Esophagus (tissue), 2 donors: ENCODE data around the gene SUOX. TPM values are rescaled to one million over a fixed set of nuclear protein-coding genes. Genes with fewer than 3 reads are reported as not detected.

Experiments used
- H3K27ac ChIP-seq, 2 donors: one replicate each; pipeline ENCODE4 v1.5.1; 2013; ENCODE audit warnings: low read depth in 2 of 2, mild to moderate bottlenecking in 2 of 2, inconsistent platforms in 1 of 2, low read length in 1 of 2, moderate library complexity in 1 of 2
- H3K27me3 ChIP-seq, 2 donors: one replicate each; pipeline ENCODE4 v1.6.1; 2013; ENCODE audit warnings: low read length in 2 of 2, control low read depth in 1 of 2, mild to moderate bottlenecking in 1 of 2; ENCODE audit not compliant: insufficient read depth in 2 of 2, control insufficient read depth in 1 of 2
- H3K36me3 ChIP-seq, 2 donors: one replicate each; pipeline ENCODE4 v1.6.1; 2013; ENCODE audit warnings: low read length in 1 of 2; ENCODE audit not compliant: control insufficient read depth in 2 of 2, insufficient read depth in 2 of 2
- H3K4me1 ChIP-seq, 2 donors: one replicate each; pipeline ENCODE4 v1.6.1; 2013; ENCODE audit warnings: low read length in 1 of 2; ENCODE audit not compliant: control insufficient read depth in 2 of 2, insufficient read depth in 2 of 2
- H3K4me3 ChIP-seq, 2 donors: one replicate each; pipeline ENCODE4 v1.5.1; 2013; ENCODE audit warnings: low read length in 2 of 2, mild to moderate bottlenecking in 2 of 2, low read depth in 1 of 2, moderate library complexity in 1 of 2
- H3K9me3 ChIP-seq, 2 donors: one replicate each; pipeline ENCODE4 v1.6.1; 2013; ENCODE audit warnings: mild to moderate bottlenecking in 2 of 2, low read depth in 1 of 2, low read length in 1 of 2, moderate library complexity in 1 of 2; ENCODE audit not compliant: control insufficient read depth in 2 of 2, insufficient read depth in 1 of 2
- WGBS, 2 donors: extraction: QIAGEN DNeasy Blood & Tissue Kit; methylation state at CpG; one replicate each; pipeline ENCODE4 v1.1.7; 2013; 5-methylcytosine and 5-hydroxymethylcytosine counted together
- polyA plus RNA-seq, 2 donors: library from polyadenylated mRNA; stranded (reverse); fragments of 200-250 nt; gene quantifications; one replicate each; pipeline ENCODE4 v1.2.3, GENCODE V29; 2013
- donor health status: healthy with polysubstance abuse.
- donor health status: Bipolar disorder and iron deficiency.

The SUOX gene
- polyA plus RNA-seq, 2 donors: 14.3 to 14.9 TPM

GRCh38 chr12:56042843-56043242 lies 45.8 kb downstream of the SUOX start:
- peak overlapping the region; percentile 93 to 97 for H3K4me3 ChIP-seq
- 24 to 30% methylated on average over 9 of the region's 9 CpGs for WGBS, 2 donors
- no peak overlapping the region for H3K27ac ChIP-seq

GRCh38 chr12:56046027-56046780 lies 49.1 kb downstream of the SUOX start:
- 84 to 86% methylated on average over 9 of the region's 9 CpGs for WGBS, 2 donors
- H3K9me3 ChIP-seq: no peaks in the 10 kb centered on the region
- peaks cover 0 to 2% of the 10 kb centered on the region in 2 donors for H3K4me1 ChIP-seq
- H3K27ac ChIP-seq: peak overlapping the region in 1 of 2 donors; percentile 24
- H3K36me3 ChIP-seq: peaks cover 5 to 6% of the 10 kb centered on the region in 2 donors
- H3K4me3 ChIP-seq: no peak overlapping the region
- H3K27me3 ChIP-seq: no peaks in the 10 kb centered on the region

More at GRCh38 chr12:56042843-56043242, 45.8 kb downstream of the SUOX start:
- Histone ChIP-seq H3K27me3 (no peaks in the 10 kb centered on the region), H3K9me3 (no peaks in the 10 kb centered on the region), H3K36me3 (peaks cover 5 to 6% of the 10 kb centered on the region in 2 donors), H3K4me1 (peaks cover 0 to 2% of the 10 kb centered on the region in 2 donors)

DNA sequence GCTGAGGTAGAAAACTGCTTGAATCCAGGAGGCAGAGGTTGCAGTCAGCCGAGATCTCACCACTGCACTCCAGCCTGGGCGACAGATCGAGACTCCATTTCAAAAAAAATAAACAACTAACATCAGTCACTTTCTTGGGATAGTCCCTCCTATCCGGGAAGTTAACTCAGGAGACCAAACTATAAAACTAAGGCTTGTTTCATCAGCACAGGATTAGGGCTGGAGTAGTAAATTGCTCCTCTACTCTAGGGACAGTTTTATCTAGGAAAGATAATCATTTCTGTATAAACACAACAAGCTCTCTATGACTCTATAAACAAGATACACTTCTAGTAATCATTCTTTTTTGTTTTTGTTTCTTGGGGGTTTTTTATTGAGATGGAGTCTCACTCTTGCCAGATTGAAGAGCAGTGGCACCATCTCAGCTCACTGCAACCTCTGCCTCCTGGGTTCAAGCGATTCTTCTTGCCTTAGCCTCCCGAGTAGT lies 56.4 kb downstream of the SUOX start:
- WGBS, 2 donors: 77 to 78% methylated on average over 6 of the region's 6 CpGs
- Histone ChIP-seq H3K36me3 (no peaks in the 10 kb centered on the region), H3K4me3 (no peak overlapping the region), H3K27me3 (no peaks in the 10 kb centered on the region), H3K27ac (no peak overlapping the region), H3K9me3 (no peaks in the 10 kb centered on the region), H3K4me1 (no peaks in the 10 kb centered on the region)

Other genes with a start within 250 kb of the SUOX start
- 10 to 100 TPM; 56.2 to 78.7 TPM for gene SARNP, start 179.6 kb upstream of the SUOX start, polyA plus RNA-seq
- gene ORMDL2, start 179.2 kb upstream of the SUOX start, polyA plus RNA-seq: 100 to 1,000 TPM in 1 of 2 donors, 10 to 100 TPM in 1; 97.1 to 100 TPM
- gene DNAJC14, start 167.7 kb upstream of the SUOX start, polyA plus RNA-seq: 10 to 100 TPM in 1 of 2 donors, 1 to 10 TPM in 1; 7.4 to 10.7 TPM
- gene MMP19, start 154.3 kb upstream of the SUOX start, polyA plus RNA-seq: under 1 TPM; 0.63 to 0.76 TPM
- gene PYM1, start 69.4 kb upstream of the SUOX start, polyA plus RNA-seq: 10 to 100 TPM; 63.7 to 71.0 TPM
- 100 to 1,000 TPM; 128 to 291 TPM for gene DGKA, start 66.1 kb upstream of the SUOX start, polyA plus RNA-seq
- under 1 TPM; 0.63 to 0.75 TPM for gene PMEL, start 31.2 kb upstream of the SUOX start, polyA plus RNA-seq
- gene CDK2, start 30.4 kb upstream of the SUOX start, polyA plus RNA-seq: 10 to 100 TPM in 1 of 2 donors, 1 to 10 TPM in 1; 9.2 to 18.8 TPM
- gene RAB5B, start 23.2 kb upstream of the SUOX start, polyA plus RNA-seq: 10 to 100 TPM; 78.2 to 88.8 TPM
- 1 to 10 TPM; 1.5 TPM for gene IKZF4, start 23.8 kb downstream of the SUOX start, polyA plus RNA-seq
- 100 to 1,000 TPM; 899 to 941 TPM for gene RPS26, start 44.6 kb downstream of the SUOX start, polyA plus RNA-seq
- 100 to 1,000 TPM in 1 of 2 donors, 10 to 100 TPM in 1; 49.4 to 102 TPM for gene ERBB3, start 82.9 kb downstream of the SUOX start, polyA plus RNA-seq
- gene PA2G4, start 107.3 kb downstream of the SUOX start, polyA plus RNA-seq: 100 to 1,000 TPM; 103 to 180 TPM
- gene RPL41, start 119.4 kb downstream of the SUOX start, polyA plus RNA-seq: 1,000 to 10,000 TPM; 1,736 to 6,738 TPM
- 1 to 10 TPM; 1.4 to 2.2 TPM for gene ZC3H10, start 121.0 kb downstream of the SUOX start, polyA plus RNA-seq
- 10 to 100 TPM; 15.6 to 36.6 TPM for gene ESYT1, start 131.0 kb downstream of the SUOX start, polyA plus RNA-seq
- 10 to 100 TPM; 57.3 to 57.7 TPM for gene MYL6B, start 155.3 kb downstream of the SUOX start, polyA plus RNA-seq
- gene MYL6, start 161.1 kb downstream of the SUOX start, polyA plus RNA-seq: 1,000 to 10,000 TPM; 1,769 to 2,908 TPM
- gene SMARCC2, start 192.2 kb downstream of the SUOX start, polyA plus RNA-seq: 10 to 100 TPM; 21.4 to 31.4 TPM
- gene RNF41, start 224.6 kb downstream of the SUOX start, polyA plus RNA-seq: 10 to 100 TPM in 1 of 2 donors, 1 to 10 TPM in 1; 7.9 to 17.5 TPM
- 10 to 100 TPM; 10.2 to 19.1 TPM for gene NABP2, start 227.1 kb downstream of the SUOX start, polyA plus RNA-seq
- under 1 TPM; 0.09 to 0.29 TPM for gene SLC39A5, start 232.8 kb downstream of the SUOX start, polyA plus RNA-seq